Measurements from ENCODE around the gene SLC38A2. TPM values are rescaled to one million over a fixed set of nuclear protein-coding genes. Genes with fewer than 3 reads are reported as not detected.
"Not testable (repeated sequence)": the region's sequence is repeated elsewhere in the genome, so short reads cannot be mapped to it uniquely, and the experiment has no call there.

The SLC38A2 gene
- total RNA-seq, 1 donor from 2014 or later, result 421 TPM

DNA sequence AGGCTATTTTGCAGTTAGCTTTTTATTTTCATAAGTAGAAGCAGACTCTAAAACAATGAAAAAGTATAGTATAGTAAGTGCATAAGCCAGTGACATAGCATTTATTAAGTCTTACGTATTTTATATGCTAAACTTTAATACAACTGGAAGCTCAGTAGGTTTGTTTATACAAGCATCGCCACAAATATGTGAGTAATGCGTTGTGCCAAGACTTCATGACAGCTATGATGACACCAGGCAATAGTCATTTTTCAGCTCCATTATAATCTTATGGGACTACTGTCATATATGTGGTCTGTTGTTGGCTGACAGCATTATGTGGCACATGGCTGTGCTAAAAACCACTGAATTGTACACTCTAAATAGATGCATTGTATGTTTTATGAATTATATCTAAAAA, 40.3 kb downstream of the SLC38A2 start:
- H4K20me1 ChIP-seq (ENCODE audit: insufficient read depth, low read length), result no peaks in the 10 kb centered on the region
- H3K27me3 ChIP-seq (ENCODE audit: insufficient read depth, low read length), result no peaks in the 10 kb centered on the region
- no peaks in the 10 kb centered on the region for H3K4me1 ChIP-seq (ENCODE audit: insufficient read depth, low read length)
- H3K36me3 ChIP-seq (ENCODE audit: insufficient read depth, low read length), result no peaks in the 10 kb centered on the region
- H3K9me3 ChIP-seq (ENCODE audit: insufficient read depth, low read depth, low read length), result no peaks in the 10 kb centered on the region
- H3K27ac Mint-ChIP-seq (ENCODE audit: unreplicated experiment), result no peak overlapping the region
- H3K36me3 Mint-ChIP-seq (ENCODE audit: low read depth, unreplicated experiment), result no peaks in the 10 kb centered on the region
- H3K4me3 ChIP-seq (ENCODE audit: insufficient read depth, low read depth, low read length), result no peak overlapping the region
- no peak for TF ChIP-seq EZH2 (IDR thresholded peaks at IDR 0.05; ENCODE audit: insufficient read depth, low read length)
- TF ChIP-seq, protein P1, sequence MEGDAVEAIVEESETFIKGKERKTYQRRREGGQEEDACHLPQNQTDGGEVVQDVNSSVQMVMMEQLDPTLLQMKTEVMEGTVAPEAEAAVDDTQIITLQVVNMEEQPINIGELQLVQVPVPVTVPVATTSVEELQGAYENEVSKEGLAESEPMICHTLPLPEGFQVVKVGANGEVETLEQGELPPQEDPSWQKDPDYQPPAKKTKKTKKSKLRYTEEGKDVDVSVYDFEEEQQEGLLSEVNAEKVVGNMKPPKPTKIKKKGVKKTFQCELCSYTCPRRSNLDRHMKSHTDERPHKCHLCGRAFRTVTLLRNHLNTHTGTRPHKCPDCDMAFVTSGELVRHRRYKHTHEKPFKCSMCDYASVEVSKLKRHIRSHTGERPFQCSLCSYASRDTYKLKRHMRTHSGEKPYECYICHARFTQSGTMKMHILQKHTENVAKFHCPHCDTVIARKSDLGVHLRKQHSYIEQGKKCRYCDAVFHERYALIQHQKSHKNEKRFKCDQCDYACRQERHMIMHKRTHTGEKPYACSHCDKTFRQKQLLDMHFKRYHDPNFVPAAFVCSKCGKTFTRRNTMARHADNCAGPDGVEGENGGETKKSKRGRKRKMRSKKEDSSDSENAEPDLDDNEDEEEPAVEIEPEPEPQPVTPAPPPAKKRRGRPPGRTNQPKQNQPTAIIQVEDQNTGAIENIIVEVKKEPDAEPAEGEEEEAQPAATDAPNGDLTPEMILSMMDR (IDR thresholded peaks at IDR 0.05; ENCODE audit: insufficient read depth, low read depth, low read length), result no peak
- H3K27ac ChIP-seq (ENCODE audit: low read depth, low read length), result no peak overlapping the region
- H3K9ac ChIP-seq (ENCODE audit: low read length), result no peak overlapping the region
- H3K4me2 ChIP-seq (ENCODE audit: low read length), result no peak overlapping the region
- H3K79me2 ChIP-seq (ENCODE audit: insufficient read depth, low read length), result no peaks in the 10 kb centered on the region
- no peaks in the 10 kb centered on the region for H3K27me3 Mint-ChIP-seq (ENCODE audit: low read depth, unreplicated experiment)
- H3K4me3 Mint-ChIP-seq (ENCODE audit: unreplicated experiment), result no peak overlapping the region
- peak; percentile 58 for DNase-seq (ENCODE audit: low read depth)
- peak; percentile 83 for FAIRE-seq
- peaks cover 10% of the 10 kb centered on the region for H3K9me3 Mint-ChIP-seq (ENCODE audit: unreplicated experiment)
- H3K4me1 Mint-ChIP-seq (ENCODE audit: low read depth, unreplicated experiment), result peaks cover 3% of the 10 kb centered on the region
- no peak overlapping the region for H2AFZ ChIP-seq (ENCODE audit: low read depth, low read length)

DNA sequence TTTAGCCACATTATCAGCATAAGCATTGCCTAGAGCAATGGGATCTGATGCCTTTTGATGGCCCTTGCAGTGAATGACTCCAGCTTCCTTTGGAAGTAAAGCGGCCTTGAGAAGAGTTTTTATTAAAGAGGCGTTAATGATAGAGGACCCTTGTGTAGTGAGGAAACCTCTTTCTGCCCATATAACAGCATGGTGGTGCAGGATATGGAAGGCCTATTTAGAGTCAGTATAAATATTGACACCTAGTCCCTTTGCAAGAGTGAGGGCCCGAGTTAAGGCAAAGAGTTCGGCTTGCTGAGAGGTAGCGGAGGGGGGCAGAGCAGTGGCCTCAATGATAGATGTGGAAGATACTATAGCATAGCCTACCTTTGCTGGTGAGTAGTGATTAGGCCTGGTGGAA, 47.5 kb downstream of the SLC38A2 start:
- H3K36me3 Mint-ChIP-seq (ENCODE audit: low read depth, unreplicated experiment); FAIRE-seq; H3K4me3 ChIP-seq (ENCODE audit: insufficient read depth, low read depth, low read length): not testable (repeated sequence)

DNA sequence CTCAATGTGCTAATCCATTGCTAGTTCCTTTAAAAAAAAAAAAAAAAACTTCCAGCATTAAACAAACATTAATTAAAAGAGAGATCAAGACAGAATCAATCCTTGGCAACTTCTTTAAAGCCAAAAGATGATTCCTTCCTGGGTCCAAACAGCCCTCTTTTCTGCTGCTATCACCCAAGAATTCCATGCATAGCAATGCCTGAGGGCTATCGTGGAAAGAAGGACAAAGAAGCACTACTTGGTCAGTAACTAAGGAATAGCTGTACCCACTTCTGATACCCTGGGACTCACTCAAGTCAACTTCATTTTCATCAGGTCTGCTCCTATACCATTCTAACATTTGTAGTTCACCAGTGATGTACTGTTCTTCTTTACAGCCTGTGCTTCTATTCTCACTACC, 51.8 kb downstream of the SLC38A2 start:
- Histone ChIP-seq H4K20me1 (ENCODE audit: insufficient read depth, low read length) (no peaks in the 10 kb centered on the region), H3K4me3 (ENCODE audit: insufficient read depth, low read depth, low read length) (no peak overlapping the region), H3K27ac (ENCODE audit: low read depth, low read length) (no peak overlapping the region), H3K9ac (ENCODE audit: low read length) (no peak overlapping the region), H2AFZ (ENCODE audit: low read depth, low read length) (no peak overlapping the region), H3K9me3 (ENCODE audit: insufficient read depth, low read depth, low read length) (no peaks in the 10 kb centered on the region), H3K4me1 (ENCODE audit: insufficient read depth, low read length) (no peaks in the 10 kb centered on the region), H3K36me3 (ENCODE audit: insufficient read depth, low read length) (no peaks in the 10 kb centered on the region), H3K4me2 (ENCODE audit: low read length) (no peak overlapping the region), H3K27me3 (ENCODE audit: insufficient read depth, low read length) (no peaks in the 10 kb centered on the region), H3K79me2 (ENCODE audit: insufficient read depth, low read length) (no peaks in the 10 kb centered on the region)
- no peak overlapping the region for H3K27ac Mint-ChIP-seq (ENCODE audit: unreplicated experiment)
- no peak for FAIRE-seq
- no peak for TF ChIP-seq EZH2 (IDR thresholded peaks at IDR 0.05; ENCODE audit: insufficient read depth, low read length)
- TF ChIP-seq, protein P1 (IDR thresholded peaks at IDR 0.05; ENCODE audit: insufficient read depth, low read depth, low read length), result no peak
- no peak overlapping the region for H3K4me3 Mint-ChIP-seq (ENCODE audit: unreplicated experiment)
- no peaks in the 10 kb centered on the region for H3K9me3 Mint-ChIP-seq (ENCODE audit: unreplicated experiment)
- DNase-seq (ENCODE audit: low read depth), result no peak
- no peaks in the 10 kb centered on the region for H3K36me3 Mint-ChIP-seq (ENCODE audit: low read depth, unreplicated experiment)
- H3K27me3 Mint-ChIP-seq (ENCODE audit: low read depth, unreplicated experiment), result no peaks in the 10 kb centered on the region
- no peaks in the 10 kb centered on the region for H3K4me1 Mint-ChIP-seq (ENCODE audit: low read depth, unreplicated experiment)

More for the DNA sequence above, 47.5 kb downstream of the SLC38A2 start:
- not testable (repeated sequence) for H3K9ac ChIP-seq (ENCODE audit: low read length); H4K20me1 ChIP-seq (ENCODE audit: insufficient read depth, low read length); H3K9me3 Mint-ChIP-seq (ENCODE audit: unreplicated experiment); H3K27me3 ChIP-seq (ENCODE audit: insufficient read depth, low read length); H3K4me3 Mint-ChIP-seq (ENCODE audit: unreplicated experiment); H3K4me1 Mint-ChIP-seq (ENCODE audit: low read depth, unreplicated experiment); H3K79me2 ChIP-seq (ENCODE audit: insufficient read depth, low read length); H3K4me1 ChIP-seq (ENCODE audit: insufficient read depth, low read length); H3K36me3 ChIP-seq (ENCODE audit: insufficient read depth, low read length); H2AFZ ChIP-seq (ENCODE audit: low read depth, low read length); H3K4me2 ChIP-seq (ENCODE audit: low read length); H3K27ac ChIP-seq (ENCODE audit: low read depth, low read length); DNase-seq (ENCODE audit: low read depth); H3K27me3 Mint-ChIP-seq (ENCODE audit: low read depth, unreplicated experiment); H3K27ac Mint-ChIP-seq (ENCODE audit: unreplicated experiment); H3K9me3 ChIP-seq (ENCODE audit: insufficient read depth, low read depth, low read length)
